ENCODE data around the gene ARHGEF9. TPM values are rescaled to one million over a fixed set of nuclear protein-coding genes. Genes with fewer than 3 reads are reported as not detected.

ARHGEF9 gene
- polyA plus RNA-seq, 1 donor from 2014 or later: 71.9 TPM

- TF ChIP-seq REST (IDR thresholded peaks at IDR 0.05; ENCODE audit: borderline replicate concordance) (no peak), CTCF (IDR thresholded peaks at IDR 0.05; ENCODE audit: poor library complexity, severe bottlenecking) (no peak), RAD21 (conservative IDR thresholded peaks at IDR 0.05) (no peak), POLR2AphosphoS5 (IDR thresholded peaks at IDR 0.05) (no peak), MXI1 (conservative IDR thresholded peaks at IDR 0.05; ENCODE audit: poor library complexity, severe bottlenecking) (no peak), SMC3 (conservative IDR thresholded peaks at IDR 0.05; ENCODE audit: poor library complexity) (no peak), TAF1 (IDR thresholded peaks at IDR 0.05; ENCODE audit: low read depth) (no peak), EZH2 (IDR thresholded peaks at IDR 0.05; ENCODE audit: borderline replicate concordance, insufficient read depth, low read length, poor library complexity, severe bottlenecking) (no peak), EP300 (conservative IDR thresholded peaks at IDR 0.05; ENCODE audit: poor library complexity, severe bottlenecking) (no peak)
- no peak overlapping the region for H3K27ac ChIP-seq (ENCODE audit: low read length)
- no peaks in the 10 kb centered on the region for H4K20me1 ChIP-seq (ENCODE audit: insufficient read depth)
- no peaks in the 10 kb centered on the region for H3K9me3 ChIP-seq (ENCODE audit: low read length)
- H3K79me2 ChIP-seq (replicated peaks; ENCODE audit: insufficient read depth, low read length): no peaks in the 10 kb centered on the region
- no peaks in the 10 kb centered on the region for H3K9me2 ChIP-seq (ENCODE audit: insufficient read depth, low read length)
- H3K27me3 ChIP-seq (ENCODE audit: insufficient read depth, low read depth, low read length): no peaks in the 10 kb centered on the region
- no peak overlapping the region for H3K9ac ChIP-seq (ENCODE audit: low read length)
- H3K4me3 ChIP-seq (ENCODE audit: low read length): no peak overlapping the region
- no peaks in the 10 kb centered on the region for H3K36me3 ChIP-seq (ENCODE audit: insufficient read depth, low read length)
- no peaks in the 10 kb centered on the region for H3F3A ChIP-seq (ENCODE audit: insufficient read depth, low read length, poor library complexity, severe bottlenecking)
- H3K4me2 ChIP-seq (ENCODE audit: low read length): no peak overlapping the region
- H2AFZ ChIP-seq (ENCODE audit: low read depth, low read length): no peak overlapping the region
These were observed 199.1 kb downstream of the ARHGEF9 start for GRCh38 chrX:63585936-63586335.

Small RNA genes within 50 kb of the gene (small RNA-seq; reads per million reads assigned to genes)
- 0.08 to 4.7 (median 4.2) reads per million in 3 experiments for gene MIR1468

Data from neural cell (in vitro differentiated cells).